ENCODE data around the gene BYSL.

GRCh38 chr6:41927253-41927652 is 6.0 kb downstream of the BYSL start:
- TF ChIP-seq GATA2 (IDR thresholded peaks at IDR 0.05; ENCODE audit: low read depth, low read length): no peak
- no peak for TF ChIP-seq GATA3 (IDR thresholded peaks at IDR 0.05; ENCODE audit: low read depth, low read length)
